GM20000 (cell line): ENCODE data around the gene PIPOX.
A peak's percentile ranks its signal among the peaks of the same experiment; 100 is the strongest.

Source experiments
- DNase-seq: peaks from one replicate; pipeline ENCODE4 v3.0.0; 2012; ENCODE audit warnings: low spot score
- TF ChIP-seq, protein P1 (sequence below): IDR thresholded peaks from 2 replicates; pipeline ENCODE4 v1.5.1; 2012; ENCODE audit warnings: mild to moderate bottlenecking, control low read depth; ENCODE audit errors: extremely low read depth, missing control alignments

Gene PIPOX

DNA sequence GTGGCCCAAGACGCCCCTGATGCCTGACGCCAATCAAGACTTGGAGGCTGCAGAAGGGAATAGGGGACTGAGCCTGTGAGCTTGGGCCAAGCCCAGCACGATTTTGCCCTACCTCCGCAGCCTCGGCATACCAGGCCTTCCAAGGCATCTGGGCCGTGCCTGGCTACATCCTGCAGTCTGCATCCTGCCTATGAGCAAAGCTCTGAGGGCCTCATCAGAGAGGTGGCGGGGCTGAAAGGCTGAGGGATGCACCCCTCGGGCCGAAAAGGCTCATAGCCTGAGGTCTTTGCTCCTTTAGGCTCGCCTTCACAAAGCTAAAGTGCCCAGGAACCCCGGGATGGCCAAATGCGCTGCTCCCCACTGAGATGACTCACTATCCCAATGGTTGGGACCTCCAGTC is 39.7 kb upstream of the PIPOX start:
- no peak for DNase-seq
- TF ChIP-seq, protein P1, sequence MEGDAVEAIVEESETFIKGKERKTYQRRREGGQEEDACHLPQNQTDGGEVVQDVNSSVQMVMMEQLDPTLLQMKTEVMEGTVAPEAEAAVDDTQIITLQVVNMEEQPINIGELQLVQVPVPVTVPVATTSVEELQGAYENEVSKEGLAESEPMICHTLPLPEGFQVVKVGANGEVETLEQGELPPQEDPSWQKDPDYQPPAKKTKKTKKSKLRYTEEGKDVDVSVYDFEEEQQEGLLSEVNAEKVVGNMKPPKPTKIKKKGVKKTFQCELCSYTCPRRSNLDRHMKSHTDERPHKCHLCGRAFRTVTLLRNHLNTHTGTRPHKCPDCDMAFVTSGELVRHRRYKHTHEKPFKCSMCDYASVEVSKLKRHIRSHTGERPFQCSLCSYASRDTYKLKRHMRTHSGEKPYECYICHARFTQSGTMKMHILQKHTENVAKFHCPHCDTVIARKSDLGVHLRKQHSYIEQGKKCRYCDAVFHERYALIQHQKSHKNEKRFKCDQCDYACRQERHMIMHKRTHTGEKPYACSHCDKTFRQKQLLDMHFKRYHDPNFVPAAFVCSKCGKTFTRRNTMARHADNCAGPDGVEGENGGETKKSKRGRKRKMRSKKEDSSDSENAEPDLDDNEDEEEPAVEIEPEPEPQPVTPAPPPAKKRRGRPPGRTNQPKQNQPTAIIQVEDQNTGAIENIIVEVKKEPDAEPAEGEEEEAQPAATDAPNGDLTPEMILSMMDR = no peak

DNA sequence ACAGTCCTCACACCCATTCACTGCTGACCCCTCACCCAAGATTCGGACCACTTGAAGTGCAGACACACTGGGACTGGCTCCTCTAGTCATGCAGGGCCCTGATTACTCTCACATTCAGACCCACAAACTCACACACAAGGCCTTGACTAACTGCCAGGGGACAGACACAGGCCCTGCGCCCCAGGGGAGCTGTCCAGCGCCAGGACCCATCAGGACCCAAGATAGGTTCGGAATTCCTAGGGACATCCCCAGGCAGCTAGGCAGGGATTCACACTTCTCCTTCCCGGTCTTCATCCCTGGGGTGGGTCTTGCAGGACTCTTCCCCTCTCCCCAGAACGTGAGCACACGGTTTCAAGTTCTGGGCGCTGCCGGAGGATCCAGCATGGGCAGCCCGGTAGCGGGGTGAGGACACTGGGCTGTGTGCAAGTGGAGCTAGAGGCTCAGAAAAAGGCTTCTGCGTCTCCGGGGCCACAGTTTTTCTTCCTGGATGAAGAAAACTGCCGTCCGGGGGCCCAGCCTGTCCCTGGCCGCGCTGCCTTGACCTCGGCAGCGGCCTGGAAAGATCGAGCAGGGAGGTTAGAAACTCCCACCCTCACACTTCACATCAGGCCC is 38.8 kb upstream of the PIPOX start:
- no peak for DNase-seq
- TF ChIP-seq, protein P1 = no peak

DNA sequence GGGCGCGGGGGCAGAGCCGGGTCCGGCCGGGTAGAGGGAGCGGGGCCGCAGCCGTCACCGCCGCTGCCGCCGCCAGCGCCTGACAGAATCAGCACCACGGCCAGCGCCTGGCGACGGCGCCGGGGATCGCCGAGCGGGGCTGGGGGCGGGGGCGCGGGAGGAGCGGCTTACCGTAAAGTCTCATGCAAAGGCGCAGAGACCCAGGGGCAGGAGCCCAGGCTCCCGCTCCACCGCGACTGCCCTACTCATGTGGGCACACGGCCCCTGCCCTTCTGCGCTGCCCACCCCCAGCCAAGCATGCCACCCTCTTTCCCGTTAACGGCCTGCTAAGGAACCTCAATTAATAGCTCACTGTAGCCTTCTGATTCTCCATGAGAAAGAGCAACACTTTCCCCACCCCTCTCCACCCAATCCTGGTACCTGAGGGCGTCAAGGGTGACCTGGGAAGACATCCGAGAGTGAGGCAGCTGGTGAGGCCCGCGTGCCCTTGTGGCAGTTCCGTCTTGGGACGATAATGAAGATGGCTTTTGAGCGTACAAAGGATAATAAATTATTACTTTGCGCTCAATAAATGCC is 36.9 kb upstream of the PIPOX start, which contains the start of gene SEZ6:
SEZ6 (minus strand) TSS at position 98 of the 576 bp plus-strand sequence. CDS start 164 bp downstream, outside the sequence.
- TF ChIP-seq, protein P1 = no peak
- DNase-seq = peak; percentile 89

DNA sequence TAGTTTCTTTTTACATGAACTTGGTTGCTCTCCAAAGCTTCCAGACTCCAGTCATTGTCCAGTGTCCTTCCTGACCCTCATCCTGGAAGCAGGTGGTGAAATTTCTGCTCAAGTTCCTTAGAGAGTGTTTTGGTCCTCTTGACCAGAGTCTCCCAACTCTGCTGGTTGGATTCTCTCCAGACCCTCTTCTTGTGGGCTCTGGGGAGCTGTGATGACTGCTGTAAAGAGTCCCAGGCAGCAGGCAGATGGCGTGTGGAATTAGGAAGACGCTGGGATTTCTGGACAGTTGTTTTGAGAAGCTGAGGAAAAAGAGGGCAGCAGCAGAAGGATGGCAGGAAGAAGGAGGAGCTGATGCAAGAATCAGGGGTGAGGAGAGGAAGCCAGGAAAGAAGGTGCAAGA is 35.5 kb upstream of the PIPOX start:
- no peak for DNase-seq
- TF ChIP-seq, protein P1 = no peak

DNA sequence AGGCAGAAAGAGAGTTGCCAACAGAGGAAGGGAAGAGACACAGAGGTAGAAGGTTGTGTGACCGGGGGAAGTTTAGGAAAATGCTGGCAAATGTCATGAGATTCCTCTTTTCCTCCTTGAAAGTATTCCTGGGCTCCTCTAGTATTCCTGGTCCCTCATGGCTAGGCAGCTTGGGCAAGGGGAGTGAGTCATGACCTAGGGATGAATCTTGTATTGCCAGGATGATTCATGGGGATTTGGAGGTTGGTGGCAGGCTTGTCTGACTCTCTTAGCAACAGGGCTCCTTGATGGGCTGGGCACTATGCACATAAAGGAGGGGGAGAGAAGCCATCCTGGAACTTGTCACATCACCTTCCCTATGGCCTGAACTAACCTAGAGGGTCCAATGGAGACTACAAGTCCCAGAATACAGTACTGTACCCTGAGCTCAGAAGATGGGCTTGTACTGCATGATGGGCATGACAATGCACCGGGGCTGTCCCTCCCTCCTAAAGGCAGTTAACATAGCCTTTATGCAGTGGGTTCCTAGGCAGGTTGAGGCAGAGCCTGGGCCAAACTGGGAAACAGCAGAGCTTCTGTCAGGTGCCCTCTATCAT is 35.0 kb upstream of the PIPOX start:
- no peak for DNase-seq
- TF ChIP-seq, protein P1 = no peak

DNA sequence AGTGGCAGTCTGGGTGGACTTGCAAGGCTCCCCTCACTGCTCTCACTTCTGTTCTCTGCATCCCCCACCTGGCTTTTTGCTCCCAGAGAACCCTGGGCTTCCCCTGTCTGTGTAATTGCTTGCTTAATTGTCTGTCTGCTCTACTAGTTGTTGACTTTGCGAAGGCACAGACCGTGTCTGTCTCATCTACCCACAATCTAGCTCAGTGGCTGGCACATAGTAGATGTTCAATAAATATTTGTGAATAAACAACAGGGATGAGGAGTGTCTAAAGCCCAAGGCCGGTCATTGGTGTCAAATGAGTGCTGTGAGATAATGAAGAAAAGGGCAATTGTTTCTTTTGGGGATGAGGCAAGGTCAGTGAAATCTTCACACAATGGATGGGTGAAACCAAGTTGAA is 34.4 kb upstream of the PIPOX start:
- TF ChIP-seq, protein P1 = no peak
- DNase-seq = no peak

DNA sequence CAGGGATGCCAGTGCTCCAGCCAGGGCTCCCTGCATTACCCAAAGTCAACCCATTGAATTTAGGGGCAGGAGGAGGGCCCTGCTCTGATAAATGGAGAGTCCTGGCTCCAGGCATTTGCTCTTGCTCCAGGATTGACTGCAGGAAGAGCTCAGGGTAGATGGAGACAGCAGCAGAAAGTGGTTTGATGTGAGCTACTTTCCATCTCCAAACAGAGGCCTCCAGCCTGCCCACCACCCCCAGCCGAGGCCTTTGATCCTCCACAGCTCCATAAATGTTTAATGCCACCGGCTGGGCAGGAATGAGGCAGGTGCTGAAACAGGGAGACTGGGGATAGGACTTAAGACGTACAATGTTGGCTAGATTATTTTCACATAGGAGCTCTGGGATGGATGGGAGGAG is 32.8 kb upstream of the PIPOX start:
- TF ChIP-seq, protein P1 = no peak
- no peak for DNase-seq
